GM18508 (cell line): ENCODE results near the gene EHBP1.

Experiments used
- ATAC-seq: cut with Tn5 transposase; IDR thresholded peaks from one replicate; pipeline ENCODE4 v1.9.1; 2021; ENCODE audit warnings: moderate number of reproducible peaks; ENCODE audit not compliant: insufficient read depth, unreplicated experiment

EHBP1 gene

DNA sequence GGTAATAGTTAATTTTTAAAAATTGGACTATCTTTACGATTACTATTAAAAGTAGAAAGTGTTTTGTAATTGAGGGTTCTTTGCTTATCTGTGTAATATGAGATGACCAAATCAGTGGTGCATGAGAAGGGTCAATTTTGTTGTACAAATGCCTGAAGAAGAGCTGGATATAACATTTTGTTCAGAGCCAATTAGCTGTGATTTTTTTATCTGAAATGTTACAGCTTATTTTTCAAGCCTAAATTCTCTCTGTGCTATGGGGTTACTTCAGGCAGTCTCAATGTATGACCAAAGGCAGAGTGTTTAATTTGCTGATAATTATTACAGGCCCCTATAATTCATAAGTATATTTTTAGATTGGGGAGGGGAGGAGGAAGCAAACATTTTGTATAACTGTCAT lies 386.9 kb downstream of the EHBP1 start:
- no peak for ATAC-seq

DNA sequence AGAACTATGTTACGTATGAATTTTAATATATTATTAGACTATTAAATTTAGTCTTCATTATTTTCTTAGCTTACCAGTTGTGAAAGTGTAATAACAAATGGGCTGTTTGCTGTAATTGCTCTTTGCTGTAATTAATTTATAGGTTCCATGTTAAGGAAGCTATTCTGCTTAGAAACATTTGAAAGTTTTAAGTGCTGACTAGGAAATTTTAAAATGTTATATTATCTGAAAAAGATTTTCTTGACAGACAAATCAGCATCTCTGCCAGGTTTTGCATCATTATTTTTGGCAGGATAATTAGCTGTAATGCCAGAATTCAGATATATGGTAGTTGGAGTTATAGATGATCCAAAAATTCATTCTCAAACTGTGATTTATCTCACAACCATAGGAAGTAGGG lies 387.3 kb downstream of the EHBP1 start:
- no peak for ATAC-seq

DNA sequence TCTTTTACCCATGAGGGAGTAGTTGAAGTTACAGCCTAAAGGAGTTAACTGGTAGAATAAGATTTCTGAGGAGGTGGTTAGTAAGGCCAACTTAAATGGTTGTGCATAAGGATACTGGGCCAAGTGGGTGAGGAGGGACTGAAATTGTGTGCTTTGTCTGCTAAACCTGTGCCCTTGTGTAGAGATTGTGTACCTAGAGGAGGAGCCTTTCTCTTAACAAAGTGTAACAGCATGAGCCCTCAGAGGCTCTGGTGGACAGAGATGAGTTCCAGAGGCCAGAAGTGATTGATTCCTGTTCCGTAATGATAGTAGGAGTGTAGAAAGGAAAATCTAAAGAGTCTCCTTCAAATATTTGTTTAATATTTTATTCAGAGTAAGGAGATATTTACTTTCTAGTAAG lies 388.0 kb downstream of the EHBP1 start:
- no peak for ATAC-seq
